Neural progenitor cell (in vitro differentiated cells): Measurements from ENCODE around the gene GSTO2. TPM values are rescaled to one million over a fixed set of nuclear protein-coding genes. Genes with fewer than 3 reads are reported as not detected.

Source experiments
- DNase-seq: peaks from one replicate; pipeline ENCODE4 v3.0.0-alpha.2; 2016; ENCODE audit warnings: low spot score
- H2AFZ ChIP-seq: fragments of 200-600 bp; sonication (generic); replicated peaks from 2 replicates; pipeline ENCODE4 v1.6.1; 2016; ENCODE audit warnings: antibody characterized with exemption
- H3F3A ChIP-seq: fragments of 200-600 bp; sonication (generic); 2 replicates; pipeline ENCODE4 v1.6.1; 2016; ENCODE audit warnings: antibody characterized with exemption, low read depth
- H3K27ac ChIP-seq: fragments of 200-600 bp; sonication (generic); 2 replicates; pipeline ENCODE4 v1.5.1; 2016; ENCODE audit warnings: mild to moderate bottlenecking
- H3K27me3 ChIP-seq: fragments of 200-600 bp; sonication (generic); 2 replicates; pipeline ENCODE4 v1.6.1; 2016; ENCODE audit warnings: mild to moderate bottlenecking, moderate library complexity
- H3K36me3 ChIP-seq: fragments of 200-600 bp; sonication (generic); 2 replicates; pipeline ENCODE4 v1.5.1; 2016
- H3K4me1 ChIP-seq: fragments of 200-600 bp; sonication (generic); 2 replicates; pipeline ENCODE4 v1.6.1; 2016; ENCODE audit warnings: mixed run types
- H3K4me2 ChIP-seq: fragments of 200-600 bp; sonication (generic); 2 replicates; pipeline ENCODE4 v1.6.1; 2016
- H3K4me3 ChIP-seq: fragments of 200-600 bp; sonication (generic); 2 replicates; pipeline ENCODE4 v1.5.1; 2016
- H3K79me2 ChIP-seq: fragments of 200-600 bp; sonication (generic); 2 replicates; pipeline ENCODE4 v1.6.1; 2016; ENCODE audit warnings: low read depth
- H3K9ac ChIP-seq: fragments of 200-600 bp; sonication (generic); 2 replicates; pipeline ENCODE4 v1.6.1; 2016
- H3K9me3 ChIP-seq: fragments of 200-600 bp; sonication (generic); 2 replicates; pipeline ENCODE4 v1.5.1; 2016; ENCODE audit warnings: low read depth
- H4K20me1 ChIP-seq: fragments of 200-600 bp; sonication (generic); 2 replicates; pipeline ENCODE4 v1.6.1; 2016; ENCODE audit warnings: low read depth
- H3K27ac Mint-ChIP-seq: 3 replicates; pipeline ENCODE4 v1.8.0; 2021; ENCODE audit warnings: mixed read lengths
- H3K27me3 Mint-ChIP-seq: 2 replicates; pipeline ENCODE4 v1.8.0; 2022; ENCODE audit warnings: low read depth, mild to moderate bottlenecking, inconsistent platforms, moderate library complexity, mixed read lengths; ENCODE audit not compliant: insufficient read depth
- H3K36me3 Mint-ChIP-seq: 3 replicates; pipeline ENCODE4 v1.8.0; 2021; ENCODE audit warnings: mixed read lengths
- H3K4me1 Mint-ChIP-seq: 3 replicates; pipeline ENCODE4 v1.8.0; 2021; ENCODE audit warnings: mixed read lengths
- H3K4me3 Mint-ChIP-seq: 3 replicates; pipeline ENCODE4 v1.8.0; 2021; ENCODE audit warnings: mild to moderate bottlenecking, moderate library complexity, mixed read lengths
- H3K9me3 Mint-ChIP-seq: 3 replicates; pipeline ENCODE4 v1.8.0; 2020; ENCODE audit warnings: mixed read lengths
- CTCF ChIP-seq: fragments of 200-600 bp; sonication (generic); IDR thresholded peaks from 2 replicates; pipeline ENCODE4 v1.5.1; 2017; ENCODE audit warnings: antibody characterized with exemption, mild to moderate bottlenecking
- EZH2 ChIP-seq: fragments of 200-600 bp; sonication (generic); IDR thresholded peaks from 2 replicates; pipeline ENCODE4 v1.6.1; 2017; ENCODE audit warnings: antibody characterized with exemption, mild to moderate bottlenecking, moderate library complexity
- EZH2phosphoT487 ChIP-seq: fragments of 200-600 bp; sonication (generic); IDR thresholded peaks from 2 replicates; pipeline ENCODE4 v1.6.1; 2017; ENCODE audit warnings: antibody characterized with exemption
- total RNA-seq: library from RNA; depleted of rRNA; stranded (reverse); fragments of >200 nt; gene quantifications from 2 replicates; pipeline ENCODE4 v1.2.3, GENCODE V29; 2015; ENCODE audit warnings: low replicate concordance

The GSTO2 gene
- total RNA-seq, 1 donor from 2014 or later = 4.9 TPM

- no peak overlapping the region for H3K4me3 Mint-ChIP-seq
- peaks cover under 1% of the 10 kb centered on the region for H3F3A ChIP-seq
- peaks cover 5% of the 10 kb centered on the region for H3K27me3 ChIP-seq
- peaks cover 33% of the 10 kb centered on the region for H3K79me2 ChIP-seq
- H2AFZ ChIP-seq = no peak overlapping the region
- peaks cover 7% of the 10 kb centered on the region for H3K4me1 Mint-ChIP-seq
- no peaks in the 10 kb centered on the region for H3K27me3 Mint-ChIP-seq
- H4K20me1 ChIP-seq = peaks cover 11% of the 10 kb centered on the region
- no peak overlapping the region for H3K27ac Mint-ChIP-seq
- H3K4me3 ChIP-seq = no peak overlapping the region
- H3K36me3 ChIP-seq = no peaks in the 10 kb centered on the region
- H3K9me3 Mint-ChIP-seq = no peaks in the 10 kb centered on the region
- H3K36me3 Mint-ChIP-seq = peaks cover 8% of the 10 kb centered on the region
- H3K9ac ChIP-seq = no peak overlapping the region
- H3K4me1 ChIP-seq = peaks cover 5% of the 10 kb centered on the region
- H3K9me3 ChIP-seq = no peaks in the 10 kb centered on the region
- H3K27ac ChIP-seq = no peak overlapping the region
- TF ChIP-seq EZH2phosphoT487 (no peak), EZH2 (no peak), CTCF (no peak)
- no peak overlapping the region for H3K4me2 ChIP-seq
- DNase-seq = no peak
Measured at GRCh38 chr10:104260775-104261115, 8.2 kb upstream of the GSTO2 start.

- no peaks in the 10 kb centered on the region for H3K9me3 Mint-ChIP-seq
- Histone ChIP-seq H3K4me2 (no peak overlapping the region), H3K9ac (no peak overlapping the region), H4K20me1 (peaks cover 11% of the 10 kb centered on the region), H3K4me3 (no peak overlapping the region), H3K27me3 (no peaks in the 10 kb centered on the region), H3K4me1 (no peaks in the 10 kb centered on the region), H2AFZ (no peak overlapping the region), H3F3A (no peaks in the 10 kb centered on the region), H3K27ac (no peak overlapping the region), H3K79me2 (peaks cover 41% of the 10 kb centered on the region), H3K36me3 (no peaks in the 10 kb centered on the region), H3K9me3 (no peaks in the 10 kb centered on the region)
- DNase-seq = no peak
- no peak for TF ChIP-seq EZH2
- TF ChIP-seq CTCF = no peak
- TF ChIP-seq EZH2phosphoT487 = no peak
- peaks cover 12% of the 10 kb centered on the region for H3K36me3 Mint-ChIP-seq
- H3K27me3 Mint-ChIP-seq = no peaks in the 10 kb centered on the region
- H3K27ac Mint-ChIP-seq = no peak overlapping the region
- H3K4me1 Mint-ChIP-seq = no peaks in the 10 kb centered on the region
- no peak overlapping the region for H3K4me3 Mint-ChIP-seq
Measured at GRCh38 chr10:104262055-104262454, 6.9 kb upstream of the GSTO2 start.

- Histone ChIP-seq H3K9ac (no peak overlapping the region), H3K36me3 (no peaks in the 10 kb centered on the region)
- no peaks in the 10 kb centered on the region for H3K27me3 Mint-ChIP-seq
Measured at GRCh38 chr10:104264783-104265182, 4.2 kb upstream of the GSTO2 start.

More at GRCh38 chr10:104264783-104265182, 4.2 kb upstream of the GSTO2 start:
- H3K4me3 ChIP-seq = no peak overlapping the region
- no peaks in the 10 kb centered on the region for H3F3A ChIP-seq
- Mint-ChIP-seq H3K4me1 (peaks cover 12% of the 10 kb centered on the region), H3K4me3 (no peak overlapping the region), H3K9me3 (no peaks in the 10 kb centered on the region), H3K36me3 (peaks cover 7% of the 10 kb centered on the region), H3K27ac (no peak overlapping the region)
- H2AFZ ChIP-seq = no peak overlapping the region
- H3K79me2 ChIP-seq = peaks cover 48% of the 10 kb centered on the region
- no peak overlapping the region for H3K27ac ChIP-seq
- H3K27me3 ChIP-seq = no peaks in the 10 kb centered on the region
- DNase-seq = no peak
- peaks cover 11% of the 10 kb centered on the region for H4K20me1 ChIP-seq
- peaks cover 8% of the 10 kb centered on the region for H3K4me1 ChIP-seq
- no peaks in the 10 kb centered on the region for H3K9me3 ChIP-seq
- no peak overlapping the region for H3K4me2 ChIP-seq
- TF ChIP-seq EZH2 (no peak), CTCF (no peak), EZH2phosphoT487 (no peak)
